IgD-negative memory B cell (primary cell): ENCODE results near the gene PRKCA. TPM values are rescaled to one million over a fixed set of nuclear protein-coding genes. Genes with fewer than 3 reads are reported as not detected.

Experiments
- H3K27ac Mint-ChIP-seq, 3 donors: one replicate each; pipeline ENCODE4 v1.8.0; 2020 to 2022; ENCODE audit warnings: mild to moderate bottlenecking in 3 of 3, mixed read lengths in 3 of 3, moderate library complexity in 1 of 3
- H3K27me3 Mint-ChIP-seq: one replicate; pipeline ENCODE4 v1.8.0; 2021; ENCODE audit warnings: mixed read lengths
- H3K36me3 Mint-ChIP-seq: one replicate; pipeline ENCODE4 v1.8.0; 2020; ENCODE audit warnings: mild to moderate bottlenecking, mixed read lengths
- H3K4me1 Mint-ChIP-seq, 3 donors: one replicate each; pipeline ENCODE4 v1.8.0; 2020 to 2022; ENCODE audit warnings: mixed read lengths in 3 of 3, mild to moderate bottlenecking in 1 of 3
- H3K4me3 Mint-ChIP-seq, 4 donors: one replicate each; pipeline ENCODE4 v1.8.0; 2020 to 2022; ENCODE audit warnings: mild to moderate bottlenecking in 4 of 4, mixed read lengths in 4 of 4, moderate library complexity in 3 of 4
- H3K9me3 Mint-ChIP-seq, 3 donors: one replicate each; pipeline ENCODE4 v1.8.0; 2020 to 2021; ENCODE audit warnings: mixed read lengths in 3 of 3, mild to moderate bottlenecking in 1 of 3
- polyA plus RNA-seq: library from polyadenylated mRNA; unstranded; fragments of 300-500 nt; fragmentation: Illumina TruSeq; gene quantifications from one replicate; pipeline ENCODE4 v1.2.3, GENCODE V29; 2021

Gene PRKCA
- polyA plus RNA-seq, 1 donor from 2014 or later, result 0.14 TPM

DNA sequence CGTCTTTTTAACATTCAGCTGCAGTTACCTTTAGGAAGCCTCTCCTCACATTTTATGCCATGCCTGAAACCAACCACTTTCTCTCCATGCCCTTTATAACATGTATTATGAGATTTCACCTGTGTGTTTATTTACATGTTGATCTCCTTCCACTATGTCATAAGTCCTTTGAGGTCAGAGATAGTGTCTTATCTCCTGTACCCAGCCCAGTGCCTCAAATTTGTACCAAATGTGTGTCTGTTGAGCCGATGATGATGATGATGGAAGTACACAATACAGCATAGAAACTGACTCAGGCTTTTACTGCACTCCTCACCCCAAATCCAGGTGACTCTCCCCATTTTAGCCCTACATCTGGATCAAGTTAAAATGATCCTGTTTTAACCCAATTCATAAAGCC, 353.0 kb downstream of the PRKCA start:
- no peak overlapping the region for H3K27ac Mint-ChIP-seq
- no peaks in the 10 kb centered on the region for H3K4me1 Mint-ChIP-seq
- H3K9me3 Mint-ChIP-seq, result peaks cover 0 to 2% (median 0%) of the 10 kb centered on the region in 3 donors
- peaks cover 2% of the 10 kb centered on the region for H3K27me3 Mint-ChIP-seq
- H3K4me3 Mint-ChIP-seq, result no peak overlapping the region
- peaks cover 2% of the 10 kb centered on the region for H3K36me3 Mint-ChIP-seq

DNA sequence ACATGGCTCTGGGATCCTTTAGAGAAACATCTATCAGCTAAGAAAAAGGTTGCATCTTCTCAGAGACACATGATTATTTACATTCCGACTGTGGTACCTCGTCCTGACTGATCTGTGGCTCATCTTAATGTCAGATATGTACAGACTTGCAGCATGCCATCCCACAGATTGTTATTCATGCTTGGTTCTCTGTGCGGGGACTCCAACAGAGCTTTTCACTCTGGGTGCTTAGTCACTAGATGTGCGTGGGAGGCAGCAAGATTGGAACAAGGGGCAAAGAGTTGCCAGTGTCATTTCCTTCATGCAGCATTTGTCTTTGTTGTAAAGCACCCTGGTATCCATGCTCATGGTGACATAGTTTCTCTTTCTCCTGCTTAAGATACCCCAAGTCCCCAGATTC, 353.4 kb downstream of the PRKCA start:
- H3K4me1 Mint-ChIP-seq, result no peaks in the 10 kb centered on the region
- H3K9me3 Mint-ChIP-seq, result peaks cover 0 to 2% (median 0%) of the 10 kb centered on the region in 3 donors

DNA sequence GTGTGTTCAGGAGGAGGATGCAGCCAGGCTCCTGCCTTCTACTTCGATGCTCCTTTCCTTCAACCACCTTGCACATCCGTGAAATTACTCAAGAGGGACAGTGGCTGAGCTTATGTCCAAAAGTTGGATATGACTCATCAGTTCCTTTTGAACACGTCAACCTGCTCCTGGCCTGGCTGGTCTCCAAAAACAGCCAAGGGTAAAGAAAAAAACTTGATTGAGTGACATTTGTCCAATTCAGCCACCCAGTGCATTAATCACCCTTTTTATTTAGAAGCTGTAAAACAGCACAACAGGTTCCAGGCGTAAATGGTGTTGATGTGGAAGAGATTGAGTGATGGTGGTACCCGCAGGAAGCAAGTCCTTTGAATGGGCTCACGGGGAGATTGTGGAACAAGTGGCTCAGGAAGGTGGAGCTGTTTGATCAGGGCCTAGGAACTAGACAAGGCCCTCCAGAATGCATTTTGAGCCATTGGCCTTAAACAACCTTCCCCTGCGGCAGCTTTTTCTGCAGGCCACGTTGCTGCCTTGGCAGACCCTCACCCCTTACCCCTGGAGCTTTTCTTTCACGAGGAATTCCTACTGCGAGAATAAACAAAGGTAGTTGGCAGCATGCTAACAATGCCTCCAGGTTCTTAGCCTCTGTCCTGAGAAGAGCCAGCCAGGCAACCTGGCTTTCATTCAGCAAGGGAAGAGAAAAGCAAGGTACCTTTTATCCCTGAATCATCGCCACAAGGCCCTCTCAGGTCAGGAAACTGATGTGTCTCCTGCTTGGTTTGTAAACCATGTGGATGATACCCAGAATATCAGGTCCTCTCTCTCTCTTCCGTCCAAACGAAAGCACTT, 359.2 kb downstream of the PRKCA start:
- Mint-ChIP-seq H3K27ac (peak overlapping the region in 1 of 3 donors; percentile 65), H3K9me3 (peaks cover 0 to 2% (median 0%) of the 10 kb centered on the region in 3 donors), H3K27me3 (no peaks in the 10 kb centered on the region), H3K36me3 (peaks cover 2% of the 10 kb centered on the region), H3K4me3 (no peak overlapping the region), H3K4me1 (peaks cover 0 to 2% (median 0%) of the 10 kb centered on the region in 3 donors)

More for the DNA sequence above, 353.4 kb downstream of the PRKCA start:
- peaks cover 2% of the 10 kb centered on the region for H3K36me3 Mint-ChIP-seq
- no peaks in the 10 kb centered on the region for H3K27me3 Mint-ChIP-seq
- H3K27ac Mint-ChIP-seq, result no peak overlapping the region
- no peak overlapping the region for H3K4me3 Mint-ChIP-seq

DNA sequence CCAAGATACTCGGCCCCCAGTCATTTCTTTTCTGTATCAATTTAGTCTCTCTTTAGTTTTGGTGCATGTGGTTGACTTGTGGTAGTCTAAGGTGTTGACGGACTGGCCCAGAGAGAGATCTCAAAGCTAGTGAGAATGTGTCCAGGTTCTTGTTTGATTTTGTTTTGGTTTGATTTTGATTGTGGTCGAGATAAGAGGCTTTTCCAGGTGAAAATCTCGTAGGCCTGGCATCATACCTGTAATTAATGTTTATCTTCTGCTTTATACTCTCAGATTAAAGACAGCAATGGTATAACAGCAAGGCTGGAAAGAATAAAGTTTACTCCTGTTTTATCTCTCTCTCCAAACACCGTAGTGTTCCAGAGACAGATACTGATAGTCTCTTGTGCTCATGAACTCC, 360.1 kb downstream of the PRKCA start:
- Mint-ChIP-seq H3K9me3 (no peaks in the 10 kb centered on the region), H3K27me3 (peaks cover 1% of the 10 kb centered on the region), H3K4me3 (no peak overlapping the region), H3K4me1 (peaks cover 0 to 2% (median 0%) of the 10 kb centered on the region in 3 donors), H3K36me3 (peaks cover 2% of the 10 kb centered on the region), H3K27ac (peak overlapping the region in 1 of 3 donors; percentile 53)

DNA sequence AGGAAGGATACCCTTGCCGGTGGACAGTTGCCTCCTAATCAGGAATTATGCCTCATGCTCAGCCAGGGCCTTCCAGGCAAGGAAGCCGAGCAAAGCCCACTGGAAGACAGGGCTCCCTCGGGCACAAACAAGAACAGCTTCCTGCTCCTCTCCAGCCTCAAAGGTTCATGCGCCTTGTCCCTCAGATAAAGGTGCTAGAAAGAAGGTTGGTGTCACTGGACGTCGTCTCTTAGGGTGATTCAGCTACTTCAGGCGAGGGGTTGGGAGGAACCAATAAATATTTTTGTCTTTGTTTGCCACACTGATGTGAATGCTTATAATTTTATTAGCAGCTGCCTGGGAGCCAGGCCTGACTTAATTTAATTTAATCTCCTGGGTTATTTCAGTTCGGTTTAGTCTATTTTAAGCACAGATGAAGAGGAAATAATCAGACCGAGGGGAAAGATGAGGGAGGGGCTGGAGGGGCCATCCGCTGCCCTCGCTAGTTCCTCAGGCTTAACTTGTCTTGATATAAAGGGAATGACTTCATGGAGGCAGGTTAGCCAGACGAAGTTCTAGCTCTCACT, 360.7 kb downstream of the PRKCA start:
- peaks cover 1% of the 10 kb centered on the region for H3K27me3 Mint-ChIP-seq
- peak overlapping the region in 1 of 3 donors; percentile 53 for H3K27ac Mint-ChIP-seq
- H3K4me1 Mint-ChIP-seq, result peaks cover 0 to 2% (median 0%) of the 10 kb centered on the region in 3 donors
- H3K9me3 Mint-ChIP-seq, result no peaks in the 10 kb centered on the region
- H3K4me3 Mint-ChIP-seq, result no peak overlapping the region
- no peaks in the 10 kb centered on the region for H3K36me3 Mint-ChIP-seq

DNA sequence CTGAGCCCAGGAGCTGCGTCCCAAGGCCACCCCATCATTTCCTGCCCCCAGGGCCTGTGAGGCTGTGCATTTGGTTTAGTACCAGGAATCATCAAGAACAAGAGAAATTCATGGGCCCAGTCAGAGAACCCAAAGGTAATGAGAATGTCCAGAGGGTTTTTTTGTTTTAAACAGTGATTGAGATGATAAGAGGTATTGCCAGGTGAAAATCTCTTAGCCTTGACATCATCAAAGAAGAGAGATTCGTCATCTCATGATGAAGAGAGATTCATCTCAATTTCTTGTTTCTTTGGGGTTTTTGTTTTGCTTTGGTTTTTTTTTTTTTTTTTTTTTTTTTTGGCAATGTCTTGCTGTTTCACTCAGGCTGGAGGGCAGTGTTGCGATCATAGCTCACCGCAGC, 361.9 kb downstream of the PRKCA start:
- peaks cover 0 to 2% (median 0%) of the 10 kb centered on the region in 3 donors for H3K9me3 Mint-ChIP-seq
- no peak overlapping the region for H3K27ac Mint-ChIP-seq
- no peak overlapping the region for H3K4me3 Mint-ChIP-seq
- H3K4me1 Mint-ChIP-seq, result peaks cover 0 to 2% (median 0%) of the 10 kb centered on the region in 3 donors
- no peaks in the 10 kb centered on the region for H3K36me3 Mint-ChIP-seq
- peaks cover 1% of the 10 kb centered on the region for H3K27me3 Mint-ChIP-seq

DNA sequence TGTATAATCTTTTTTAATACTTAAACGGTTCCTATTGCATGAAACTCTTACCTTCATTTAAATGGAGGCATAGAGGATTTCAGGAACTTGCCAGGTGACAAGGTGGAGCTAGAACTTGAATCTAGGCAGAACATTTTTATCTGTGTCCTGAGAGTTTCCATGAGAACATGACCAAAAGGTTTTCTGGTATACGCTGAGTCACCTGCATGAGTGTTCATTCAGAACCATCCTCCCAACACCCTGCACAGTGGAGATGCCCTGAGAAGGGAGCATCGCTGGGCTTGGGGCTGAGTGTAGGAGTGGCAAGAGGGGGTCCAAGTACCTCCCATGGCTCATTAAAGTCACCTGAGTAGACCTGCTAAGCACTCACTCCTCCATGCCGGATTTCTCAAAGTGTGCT, 362.8 kb downstream of the PRKCA start:
- peaks cover 0 to 2% (median 0%) of the 10 kb centered on the region in 3 donors for H3K9me3 Mint-ChIP-seq
- H3K27ac Mint-ChIP-seq, result no peak overlapping the region
- H3K36me3 Mint-ChIP-seq, result peaks cover under 1% of the 10 kb centered on the region
- peaks cover 0 to 2% (median 0%) of the 10 kb centered on the region in 3 donors for H3K4me1 Mint-ChIP-seq
- H3K4me3 Mint-ChIP-seq, result no peak overlapping the region
- peaks cover 1% of the 10 kb centered on the region for H3K27me3 Mint-ChIP-seq

DNA sequence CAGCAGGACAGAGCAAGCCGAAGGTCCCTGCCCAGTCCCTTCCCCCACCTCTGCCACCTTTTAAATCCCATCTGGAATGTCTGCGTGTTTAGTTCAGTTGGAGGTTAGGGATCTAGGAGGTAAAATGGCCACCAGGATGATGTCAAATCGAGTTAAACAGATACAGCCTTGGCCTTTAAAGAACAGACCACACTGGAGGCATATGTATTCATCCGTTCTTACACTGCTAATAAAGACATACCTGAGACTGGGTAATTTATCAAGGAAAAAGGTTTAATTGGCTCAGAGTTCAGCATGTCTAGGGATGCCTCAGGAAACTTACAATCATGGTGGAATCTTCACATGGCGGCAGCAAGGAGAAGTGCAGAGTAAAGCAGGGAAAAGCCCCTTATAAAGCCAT, 364.7 kb downstream of the PRKCA start:
- peaks cover 1% of the 10 kb centered on the region for H3K27me3 Mint-ChIP-seq
- H3K9me3 Mint-ChIP-seq, result peaks cover 0 to 2% (median 0%) of the 10 kb centered on the region in 3 donors
- H3K36me3 Mint-ChIP-seq, result peaks cover 2% of the 10 kb centered on the region
- no peak overlapping the region for H3K4me3 Mint-ChIP-seq
- H3K4me1 Mint-ChIP-seq, result peaks cover 0 to 2% (median 0%) of the 10 kb centered on the region in 3 donors
- H3K27ac Mint-ChIP-seq, result no peak overlapping the region

DNA sequence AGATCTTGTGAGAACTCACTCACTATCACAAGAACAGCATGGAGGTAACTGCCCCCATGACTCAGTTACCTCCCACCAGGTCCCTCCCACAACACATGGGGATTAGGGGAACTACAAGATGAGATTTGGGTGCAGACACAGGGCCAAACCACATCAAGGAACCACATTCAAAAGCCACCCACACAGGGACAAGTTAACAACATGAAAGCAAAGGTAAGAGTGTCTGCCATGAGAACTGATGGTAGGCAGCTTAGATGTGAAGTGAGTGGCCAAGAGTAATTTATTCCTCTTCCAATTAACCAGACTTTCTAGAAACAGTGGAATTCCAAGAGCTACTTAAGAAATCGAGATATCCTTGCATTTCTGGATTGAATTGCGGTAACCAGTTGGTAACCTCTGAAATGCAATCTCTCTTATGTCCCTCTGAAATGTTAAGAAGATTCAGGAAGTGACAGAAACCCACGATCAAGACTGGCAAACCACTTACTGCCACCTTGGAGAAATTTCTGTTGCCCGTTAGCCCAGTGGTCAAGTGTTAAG, 365.1 kb downstream of the PRKCA start:
- peaks cover 0 to 2% (median 0%) of the 10 kb centered on the region in 3 donors for H3K9me3 Mint-ChIP-seq
- peak overlapping the region in 1 of 3 donors; percentile 27 for H3K27ac Mint-ChIP-seq
- peaks cover 0 to 2% (median 0%) of the 10 kb centered on the region in 3 donors for H3K4me1 Mint-ChIP-seq
- H3K36me3 Mint-ChIP-seq, result peaks cover 2% of the 10 kb centered on the region
- H3K4me3 Mint-ChIP-seq, result no peak overlapping the region
- H3K27me3 Mint-ChIP-seq, result peaks cover 1% of the 10 kb centered on the region

DNA sequence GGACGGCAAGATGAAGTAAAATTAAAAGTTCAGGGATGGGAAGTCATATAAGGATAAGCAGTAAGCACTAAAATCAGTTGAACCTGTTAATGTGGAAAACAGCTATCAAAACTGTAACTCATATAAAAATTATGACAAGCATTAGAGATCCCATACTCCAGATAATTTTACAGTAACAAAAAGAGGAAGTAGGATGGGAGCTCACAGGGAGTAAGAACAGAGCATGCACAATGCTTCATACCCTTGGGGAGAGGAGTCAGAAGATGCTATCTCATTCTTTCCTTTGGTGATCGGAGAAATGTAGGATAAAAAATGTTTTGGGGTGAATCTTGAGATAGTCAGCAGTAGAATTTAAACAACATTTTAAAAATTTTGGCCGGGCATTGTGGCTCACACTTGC, 367.8 kb downstream of the PRKCA start:
- peaks cover 0 to 2% (median 0%) of the 10 kb centered on the region in 3 donors for H3K9me3 Mint-ChIP-seq
- peaks cover 1% of the 10 kb centered on the region for H3K27me3 Mint-ChIP-seq
- H3K36me3 Mint-ChIP-seq, result peaks cover 4% of the 10 kb centered on the region
- peaks cover 9 to 11% (median 10%) of the 10 kb centered on the region in 3 donors for H3K4me1 Mint-ChIP-seq
- H3K27ac Mint-ChIP-seq, result no peak overlapping the region
- no peak overlapping the region for H3K4me3 Mint-ChIP-seq

DNA sequence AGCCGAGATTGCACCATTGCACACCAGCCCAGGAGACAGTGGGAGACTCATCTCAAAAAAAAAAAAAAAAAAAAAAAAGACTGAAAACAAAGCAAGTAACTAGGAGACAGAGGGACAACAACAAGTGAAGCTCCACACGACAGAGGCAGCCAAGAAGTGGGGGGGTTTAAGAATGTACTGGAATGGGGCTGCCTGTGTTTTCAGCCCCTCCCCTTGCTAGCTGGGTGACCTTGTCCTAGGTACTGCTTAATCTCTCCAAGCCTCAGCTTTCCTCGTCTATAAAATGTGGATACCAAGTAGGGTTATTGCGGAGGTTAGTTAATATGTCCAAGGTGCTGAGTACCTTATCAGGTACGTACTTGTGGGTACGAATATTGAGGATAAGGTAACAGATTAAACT, 368.7 kb downstream of the PRKCA start:
- Mint-ChIP-seq H3K27me3 (peaks cover 1% of the 10 kb centered on the region), H3K4me1 (peaks cover 9 to 11% (median 10%) of the 10 kb centered on the region in 3 donors), H3K9me3 (peaks cover 0 to 2% (median 0%) of the 10 kb centered on the region in 3 donors), H3K36me3 (peaks cover 4% of the 10 kb centered on the region), H3K27ac (no peak overlapping the region), H3K4me3 (no peak overlapping the region)

DNA sequence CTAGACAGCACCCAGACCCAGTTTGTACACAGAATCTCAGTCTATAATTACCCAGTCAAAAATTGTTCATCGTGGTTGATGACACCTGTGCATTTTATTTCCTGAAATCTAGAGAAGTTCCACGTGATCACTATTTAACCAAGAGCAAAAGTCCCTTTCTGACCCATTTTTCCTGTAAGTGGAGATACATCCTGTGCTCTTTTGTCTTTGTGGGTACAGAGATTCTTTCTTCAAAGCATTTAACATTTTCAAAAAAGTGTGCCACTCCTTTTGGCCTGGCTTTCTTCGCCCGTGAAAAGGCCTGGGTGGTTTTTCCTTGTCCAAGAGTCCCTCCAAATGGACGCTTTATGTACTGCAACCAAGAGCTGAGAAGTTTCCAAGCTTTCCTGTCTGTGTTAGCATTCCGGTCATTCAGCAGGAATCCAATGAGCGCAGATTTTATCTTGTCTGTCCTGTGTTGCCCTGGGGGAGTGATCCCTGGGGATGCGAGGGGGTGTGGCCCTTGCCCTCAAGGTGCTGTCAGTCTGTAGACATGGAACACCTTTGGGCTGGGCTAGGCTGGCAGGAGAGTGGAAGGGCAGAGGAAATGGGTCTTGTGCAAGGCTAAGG, 371.4 kb downstream of the PRKCA start:
- H3K9me3 Mint-ChIP-seq, result peaks cover 0 to 9% (median 0%) of the 10 kb centered on the region in 3 donors
- no peak overlapping the region for H3K4me3 Mint-ChIP-seq
- no peaks in the 10 kb centered on the region for H3K27me3 Mint-ChIP-seq
- H3K27ac Mint-ChIP-seq, result peak overlapping the region in 1 of 3 donors; percentile 21
- H3K36me3 Mint-ChIP-seq, result peaks cover 4% of the 10 kb centered on the region
- peaks cover 7 to 11% (median 10%) of the 10 kb centered on the region in 3 donors for H3K4me1 Mint-ChIP-seq

DNA sequence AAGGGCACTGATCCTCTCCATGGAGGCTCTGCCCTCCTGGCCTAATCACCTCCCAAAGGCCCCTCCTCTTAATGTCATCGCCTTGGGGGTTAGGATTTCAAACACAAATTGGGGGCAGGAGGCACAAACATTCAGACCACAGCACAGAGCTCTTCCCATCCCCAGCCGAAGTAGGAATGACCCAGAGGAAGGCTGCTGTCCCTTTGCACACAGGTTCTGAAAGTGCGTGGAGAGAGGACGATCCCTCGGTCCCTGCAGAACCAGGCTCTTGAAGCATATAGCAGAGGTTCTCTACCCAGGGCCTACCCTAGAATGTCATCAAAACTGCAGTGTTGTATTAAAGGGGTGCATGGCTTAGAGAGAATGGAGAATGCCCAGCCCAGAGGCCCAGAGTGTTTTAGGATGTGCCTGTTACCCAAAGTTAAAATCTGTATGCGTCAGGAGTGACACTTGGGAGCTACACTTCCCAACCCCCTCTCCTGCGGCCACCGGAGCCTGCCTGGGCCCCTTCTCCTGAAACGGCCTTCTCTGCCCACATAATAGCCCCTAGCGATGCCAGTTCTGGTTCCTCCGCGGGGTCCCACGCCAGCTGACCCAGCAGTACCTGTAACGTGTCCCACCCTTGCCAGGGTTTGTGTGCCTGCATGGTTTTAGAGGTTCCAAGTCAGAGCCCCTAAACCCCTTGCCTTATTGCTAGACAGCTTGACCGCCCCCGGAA, 373.0 kb downstream of the PRKCA start:
- peaks cover 2% of the 10 kb centered on the region for H3K36me3 Mint-ChIP-seq
- H3K27ac Mint-ChIP-seq, result peak overlapping the region in 1 of 3 donors; percentile 22
- H3K27me3 Mint-ChIP-seq, result no peaks in the 10 kb centered on the region
- H3K9me3 Mint-ChIP-seq, result peaks cover 0 to 9% (median 0%) of the 10 kb centered on the region in 3 donors
- no peak overlapping the region for H3K4me3 Mint-ChIP-seq
- peaks cover 7 to 11% (median 10%) of the 10 kb centered on the region in 3 donors for H3K4me1 Mint-ChIP-seq

DNA sequence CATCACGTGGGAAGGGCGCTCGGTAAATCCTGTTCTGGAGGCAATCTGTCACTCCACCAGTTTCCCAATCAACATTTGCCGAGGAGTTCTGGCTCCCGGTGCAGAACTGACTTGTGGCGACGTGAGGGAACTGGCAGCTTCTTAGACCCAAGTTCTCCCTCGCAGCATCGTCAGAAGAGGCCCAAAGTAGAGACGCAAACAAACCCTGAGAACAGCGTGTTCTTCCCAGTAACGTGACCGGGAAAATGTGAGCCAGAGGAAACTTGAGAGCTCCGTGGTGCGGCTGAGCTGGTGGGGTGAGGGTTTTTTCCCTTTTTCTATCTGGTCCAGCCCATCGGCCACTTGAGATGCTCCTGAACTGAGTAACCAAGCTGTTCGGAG, 373.6 kb downstream of the PRKCA start:
- no peaks in the 10 kb centered on the region for H3K27me3 Mint-ChIP-seq
- no peak overlapping the region for H3K4me3 Mint-ChIP-seq
- H3K36me3 Mint-ChIP-seq, result peaks cover 2% of the 10 kb centered on the region
- no peak overlapping the region for H3K27ac Mint-ChIP-seq
- peaks cover 7 to 11% (median 10%) of the 10 kb centered on the region in 3 donors for H3K4me1 Mint-ChIP-seq
- H3K9me3 Mint-ChIP-seq, result peaks cover 0 to 9% (median 0%) of the 10 kb centered on the region in 3 donors
